MM.1S (cell line): ENCODE data around the gene WDFY2.

ENCODE experiments used
- EZH2 ChIP-seq: fragments of 300-600 bp; sonication (generic); optimal IDR thresholded peaks from 2 replicates; pipeline ENCODE3; 2017; ENCODE audit warnings: low read depth, mild to moderate bottlenecking, antibody characterized with exemption, low read length, mixed read lengths
- EZH2phosphoT487 ChIP-seq: fragments of 300-600 bp; sonication (generic); IDR thresholded peaks from 2 replicates; pipeline ENCODE4 v1.6.1; 2018; ENCODE audit warnings: antibody characterized with exemption, low read length
- TF ChIP-seq, protein P1 (sequence below): fragments of 300-600 bp; sonication (generic); IDR thresholded peaks from 2 replicates; pipeline ENCODE4 v1.5.1; 2016; ENCODE audit warnings: antibody characterized with exemption, low read length, mixed read lengths

DNA sequence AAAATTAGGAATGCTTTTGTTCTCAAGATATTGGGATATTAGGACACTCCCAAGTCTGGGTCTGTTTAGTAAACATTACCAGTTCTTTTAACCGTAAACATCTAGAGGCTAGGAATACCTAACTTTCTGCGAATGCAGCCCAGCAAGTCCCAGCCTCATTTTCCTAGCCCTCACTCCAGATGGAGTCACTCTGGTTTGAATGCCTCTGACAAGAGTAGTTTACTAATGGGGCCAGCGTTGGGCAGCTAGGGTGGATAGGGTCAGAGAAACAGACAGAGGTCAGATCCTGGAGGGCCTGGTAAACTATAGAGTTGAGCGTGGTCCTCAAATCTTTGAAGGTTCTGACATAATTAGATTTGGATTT lies 53.6 kb downstream of the WDFY2 start:
- TF ChIP-seq EZH2phosphoT487 (no peak), EZH2 (no peak)
- TF ChIP-seq, protein P1, sequence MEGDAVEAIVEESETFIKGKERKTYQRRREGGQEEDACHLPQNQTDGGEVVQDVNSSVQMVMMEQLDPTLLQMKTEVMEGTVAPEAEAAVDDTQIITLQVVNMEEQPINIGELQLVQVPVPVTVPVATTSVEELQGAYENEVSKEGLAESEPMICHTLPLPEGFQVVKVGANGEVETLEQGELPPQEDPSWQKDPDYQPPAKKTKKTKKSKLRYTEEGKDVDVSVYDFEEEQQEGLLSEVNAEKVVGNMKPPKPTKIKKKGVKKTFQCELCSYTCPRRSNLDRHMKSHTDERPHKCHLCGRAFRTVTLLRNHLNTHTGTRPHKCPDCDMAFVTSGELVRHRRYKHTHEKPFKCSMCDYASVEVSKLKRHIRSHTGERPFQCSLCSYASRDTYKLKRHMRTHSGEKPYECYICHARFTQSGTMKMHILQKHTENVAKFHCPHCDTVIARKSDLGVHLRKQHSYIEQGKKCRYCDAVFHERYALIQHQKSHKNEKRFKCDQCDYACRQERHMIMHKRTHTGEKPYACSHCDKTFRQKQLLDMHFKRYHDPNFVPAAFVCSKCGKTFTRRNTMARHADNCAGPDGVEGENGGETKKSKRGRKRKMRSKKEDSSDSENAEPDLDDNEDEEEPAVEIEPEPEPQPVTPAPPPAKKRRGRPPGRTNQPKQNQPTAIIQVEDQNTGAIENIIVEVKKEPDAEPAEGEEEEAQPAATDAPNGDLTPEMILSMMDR: no peak
